HCT116 (cell line): ENCODE results near the gene ARPC4. TPM values are rescaled to one million over a fixed set of nuclear protein-coding genes. Genes with fewer than 3 reads are reported as not detected.

Experiments used
- ATAC-seq: fragments of 200-7000 bp; cut with Tn5 transposase; 2 replicates; pipeline ENCODE4 v1.9.1; 2020; ENCODE audit warnings: mild to moderate bottlenecking, moderate library complexity
- BruUV-seq: library from RNA; stranded (reverse); fragments of 400-500 nt; replicated peaks from 2 replicates; lab custom pipeline; 2021; lab: Mats Ljungman, UMichigan
- CTCF ChIA-PET: fragments of 300-600 bp; sonication (Branson Sonifier 250); formaldehyde crosslinking; loops from one replicate; lab custom pipeline; 2021; ENCODE audit warnings: antibody characterized with exemption; lab: Charles Lee
- POLR2A ChIA-PET: fragments of 300-600, 350-600 bp; sonication (Branson Sonifier 250); formaldehyde crosslinking; loops from one replicate; lab custom pipeline; 2021; ENCODE audit warnings: antibody characterized with exemption; lab: Charles Lee
- RAD21 ChIA-PET, 2 experiments: fragments of 300-600 bp; sonication (Branson Sonifier 250); formaldehyde crosslinking; loops; one replicate each; lab custom pipeline; 2023; ENCODE audit warnings: low total read pairs in 2 of 2; ENCODE audit not compliant: uncharacterized antibody in 2 of 2, unreplicated experiment in 2 of 2, low non-redundant PET in 1 of 2; lab: Charles Lee
- DNase-seq: peaks from one replicate; pipeline ENCODE4 v3.0.0-alpha.2; 2010; ENCODE audit warnings: low read depth, low spot score
- H2AFZ ChIP-seq: fragments of 200-600 bp; shearing (Covaris generic), sonication (generic); 2 replicates; pipeline ENCODE4 v1.6.1; 2017; ENCODE audit warnings: low read depth, mixed run types, mixed read lengths, antibody characterized with exemption, low read length; ENCODE audit not compliant: poor library complexity, severe bottlenecking
- H3K27ac ChIP-seq: 2 replicates; pipeline ENCODE4 v1.5.1; 2012; ENCODE audit warnings: low read depth, low read length
- H3K27me3 ChIP-seq: fragments of 200-600 bp; sonication (generic); 2 replicates; pipeline ENCODE4 v1.6.1; 2016; ENCODE audit warnings: mixed run types, low read length, mixed read lengths; ENCODE audit not compliant: insufficient read depth
- H3K36me3 ChIP-seq, 2 experiments: fragments of 200-500 bp in 1 of 2; fragments of 200-600 bp in 1 of 2; sonication (Bioruptor generic) in 1 of 2; sonication (generic) in 1 of 2; 2 replicates each; pipeline versions ENCODE4 v1.5.1 to v1.6.1; 2014 to 2016; ENCODE audit warnings: low read length in 2 of 2, inconsistent platforms in 1 of 2, mixed read lengths in 1 of 2, mixed run types in 1 of 2; ENCODE audit not compliant: insufficient read depth in 2 of 2, control insufficient read depth in 1 of 2
- H3K4me1 ChIP-seq, 2 experiments: fragments of 200-600 bp in 1 of 2; sonication (generic) in 1 of 2; 2 replicates each; pipeline versions ENCODE4 v1.5.1 to v1.6.1; 2012 to 2017; ENCODE audit warnings: low read length in 2 of 2, inconsistent platforms in 1 of 2, mild to moderate bottlenecking in 1 of 2, mixed read lengths in 1 of 2, mixed run types in 1 of 2, moderate library complexity in 1 of 2; ENCODE audit not compliant: insufficient read depth in 2 of 2, control insufficient read depth in 1 of 2
- H3K4me2 ChIP-seq: fragments of 200-600 bp; sonication (generic); 2 replicates; pipeline ENCODE4 v1.6.1; 2017; ENCODE audit warnings: mixed run types, low read length, mixed read lengths
- H3K4me3 ChIP-seq, 2 experiments: fragments of 200-600 bp in 1 of 2; sonication (generic) in 1 of 2; replicated peaks in 1 of 2; 2 replicates each; pipeline ENCODE4 v1.5.1; 2011 to 2016; ENCODE audit warnings: low read length in 2 of 2, control low read depth in 1 of 2, low read depth in 1 of 2, mild to moderate bottlenecking in 1 of 2, mixed read lengths in 1 of 2, mixed run types in 1 of 2
- H3K79me2 ChIP-seq: fragments of 200-600 bp; sonication (generic); 2 replicates; pipeline ENCODE4 v1.6.1; 2017; ENCODE audit warnings: mild to moderate bottlenecking, mixed run types, low read length, moderate library complexity, mixed read lengths; ENCODE audit not compliant: insufficient read depth
- H3K9ac ChIP-seq: fragments of 200-600 bp; sonication (generic); 2 replicates; pipeline ENCODE4 v1.6.1; 2016; ENCODE audit warnings: low read length, mixed read lengths
- H3K9me2 ChIP-seq: fragments of 200-600 bp; sonication (generic), shearing (Covaris generic); 2 replicates; pipeline ENCODE4 v1.6.1; 2017; ENCODE audit warnings: mixed run types, mild to moderate bottlenecking, moderate library complexity; ENCODE audit not compliant: insufficient read depth
- H3K9me3 ChIP-seq, 2 experiments: fragments of 200-500 bp in 1 of 2; fragments of 200-600 bp in 1 of 2; sonication (Bioruptor generic) in 1 of 2; sonication (generic) in 1 of 2; 2 replicates each; pipeline ENCODE4 v1.6.1; 2014 to 2017; ENCODE audit warnings: low read length in 2 of 2, mixed read lengths in 2 of 2, inconsistent platforms in 1 of 2, low read depth in 1 of 2, mild to moderate bottlenecking in 1 of 2, mixed run types in 1 of 2, moderate library complexity in 1 of 2; ENCODE audit not compliant: control insufficient read depth in 1 of 2, insufficient read depth in 1 of 2
- H4K20me1 ChIP-seq: fragments of 200-600 bp; sonication (generic), shearing (Covaris generic); 2 replicates; pipeline ENCODE4 v1.6.1; 2017; ENCODE audit warnings: mixed run types, mild to moderate bottlenecking, moderate library complexity; ENCODE audit not compliant: insufficient read depth
- CBX3 ChIP-seq: IDR thresholded peaks from 2 replicates; pipeline ENCODE4 v1.6.1; 2012; ENCODE audit warnings: low read depth
- EGR1 ChIP-seq: IDR thresholded peaks from 2 replicates; pipeline ENCODE4 v1.6.1; 2012; ENCODE audit warnings: low read depth
- EZH2phosphoT487 ChIP-seq: fragments of 200-600 bp; IDR thresholded peaks from 2 replicates; pipeline ENCODE4 v1.6.1; 2018; ENCODE audit warnings: antibody characterized with exemption, borderline replicate concordance
- FOSL1 ChIP-seq: IDR thresholded peaks from 2 replicates; pipeline ENCODE4 v1.6.1; 2012; ENCODE audit warnings: low read depth
- JUND ChIP-seq: IDR thresholded peaks from 2 replicates; pipeline ENCODE4 v1.6.1; 2012
- SIN3A ChIP-seq: IDR thresholded peaks from 2 replicates; pipeline ENCODE4 v1.6.1; 2012; ENCODE audit warnings: low read depth
- SRF ChIP-seq: IDR thresholded peaks from 2 replicates; pipeline ENCODE4 v1.6.1; 2012; ENCODE audit warnings: low read depth
- intact Hi-C: fragments of 100-400 bp; cut with micrococcal nuclease; formaldehyde crosslinking; loops from 2 replicates; pipeline ENCODE4 v1.10.0; 2022
- total RNA-seq: library from RNA; stranded (reverse); gene quantifications from one replicate; pipeline ENCODE4 v1.2.1, GENCODE V29; 2021; ENCODE audit not compliant: unreplicated experiment
- TF ChIP-seq, protein P1 (sequence below), 3 experiments: fragments of 200-600 bp in 1 of 3; sonication (generic) in 1 of 3; IDR thresholded peaks in 2 of 3; conservative IDR thresholded peaks in 1 of 3; 2 replicates each; pipeline ENCODE4 v1.5.1; 2012 to 2017; ENCODE audit warnings: low read depth in 2 of 3, low read length in 2 of 3, antibody characterized with exemption in 1 of 3, borderline replicate concordance in 1 of 3, control low read depth in 1 of 3, mild to moderate bottlenecking in 1 of 3, mixed read lengths in 1 of 3, mixed run types in 1 of 3, moderate library complexity in 1 of 3; ENCODE audit not compliant: insufficient read depth in 1 of 3
- TF ChIP-seq, protein P2 (sequence below): IDR thresholded peaks from 2 replicates; pipeline ENCODE4 v1.6.1; 2012; ENCODE audit warnings: low read depth

Gene ARPC4
- total RNA-seq, 1 experiment from 2014 or later, result 110 TPM

DNA sequence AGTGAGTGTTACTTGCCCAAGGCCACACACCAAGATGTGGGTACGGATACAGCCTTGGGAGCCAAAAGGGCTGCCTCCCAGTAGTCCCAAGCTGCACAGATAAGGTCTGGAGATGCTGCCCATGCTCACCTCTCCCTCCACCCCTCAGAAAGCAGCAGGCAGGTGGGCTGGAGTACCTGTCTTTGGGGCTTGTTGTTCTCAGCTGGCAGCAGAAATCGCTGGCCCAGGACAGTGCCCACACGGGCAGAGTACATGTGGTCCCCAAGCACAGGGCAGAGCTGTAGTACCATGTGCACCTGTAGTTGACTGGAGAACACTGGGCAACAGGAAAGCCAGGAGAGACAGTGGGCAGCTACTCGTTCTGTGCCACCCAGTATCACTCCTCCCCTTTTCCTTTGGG lies 46.0 kb downstream of the ARPC4 start:
- intact Hi-C loops, result no loop called here
- TF ChIP-seq EGR1 (no peak), FOSL1 (no peak), EZH2phosphoT487 (no peak), JUND (no peak), CBX3 (no peak), SRF (no peak)
- TF ChIP-seq, protein P1, sequence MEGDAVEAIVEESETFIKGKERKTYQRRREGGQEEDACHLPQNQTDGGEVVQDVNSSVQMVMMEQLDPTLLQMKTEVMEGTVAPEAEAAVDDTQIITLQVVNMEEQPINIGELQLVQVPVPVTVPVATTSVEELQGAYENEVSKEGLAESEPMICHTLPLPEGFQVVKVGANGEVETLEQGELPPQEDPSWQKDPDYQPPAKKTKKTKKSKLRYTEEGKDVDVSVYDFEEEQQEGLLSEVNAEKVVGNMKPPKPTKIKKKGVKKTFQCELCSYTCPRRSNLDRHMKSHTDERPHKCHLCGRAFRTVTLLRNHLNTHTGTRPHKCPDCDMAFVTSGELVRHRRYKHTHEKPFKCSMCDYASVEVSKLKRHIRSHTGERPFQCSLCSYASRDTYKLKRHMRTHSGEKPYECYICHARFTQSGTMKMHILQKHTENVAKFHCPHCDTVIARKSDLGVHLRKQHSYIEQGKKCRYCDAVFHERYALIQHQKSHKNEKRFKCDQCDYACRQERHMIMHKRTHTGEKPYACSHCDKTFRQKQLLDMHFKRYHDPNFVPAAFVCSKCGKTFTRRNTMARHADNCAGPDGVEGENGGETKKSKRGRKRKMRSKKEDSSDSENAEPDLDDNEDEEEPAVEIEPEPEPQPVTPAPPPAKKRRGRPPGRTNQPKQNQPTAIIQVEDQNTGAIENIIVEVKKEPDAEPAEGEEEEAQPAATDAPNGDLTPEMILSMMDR (IDR thresholded peaks at IDR 0.05 in 2 of 3, conservative IDR thresholded peaks at IDR 0.05 in 1 of 3; ENCODE audit: borderline replicate concordance in 1 of 3, insufficient read depth in 1 of 3, low read depth in 2 of 3, low read length in 2 of 3), result no peak
- TF ChIP-seq, all 23 proteins: peak for 0
- Histone ChIP-seq H3K79me2 (peaks cover 7% of the 10 kb centered on the region; the same call in 1 of the 2 replicates), H3K9ac (no peak overlapping the region), H3K27me3 (no peaks in the 10 kb centered on the region), H3K4me2 (no peak overlapping the region), H3K4me1 (peaks cover 0 to 10% of the 10 kb centered on the region in 2 experiments; a peak in 1 of 4 replicates), H3K9me2 (no peaks in the 10 kb centered on the region), H3K27ac (no peak overlapping the region), H3K4me3 (no peak overlapping the region), H4K20me1 (no peaks in the 10 kb centered on the region), H2AFZ (no peak overlapping the region), H3K9me3 (no peaks in the 10 kb centered on the region), H3K36me3 (peaks cover 13 to 25% of the 10 kb centered on the region in 2 experiments; a peak in 3 of 4 replicates)
- no TSS peak for BruUV-seq
- CTCF ChIA-PET, result no interaction called here
- no peak for DNase-seq
- no peak for ATAC-seq
- POLR2A ChIA-PET, result no interaction called here
- RAD21 ChIA-PET, result no interaction called here

DNA sequence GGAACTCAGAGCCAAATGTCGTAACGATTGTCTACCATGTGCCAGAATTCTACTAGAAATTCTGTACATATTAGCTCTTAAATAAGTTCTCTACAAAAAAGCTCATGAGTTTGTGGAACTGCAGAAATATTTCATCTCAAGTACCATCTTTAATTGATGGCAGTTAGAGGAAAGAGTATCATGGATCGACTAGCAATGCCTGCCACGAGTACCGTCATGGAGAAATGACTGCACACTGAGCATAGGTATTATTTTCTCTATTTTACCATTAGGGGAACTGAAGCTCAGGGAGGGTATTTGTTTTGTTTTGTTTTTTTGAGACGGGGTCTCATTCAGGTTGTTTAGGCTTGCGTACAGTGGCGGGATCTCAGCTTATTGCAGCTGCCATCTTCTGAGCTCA lies 48.1 kb downstream of the ARPC4 start:
- no peak overlapping the region for H3K9ac ChIP-seq
- H3K36me3 ChIP-seq, result peaks cover 9 to 17% of the 10 kb centered on the region in 2 experiments; a peak in 3 of 4 replicates

More for the DNA sequence above, 48.1 kb downstream of the ARPC4 start:
- BruUV-seq, result no TSS peak
- Histone ChIP-seq H3K27ac (no peak overlapping the region), H3K4me3 (no peak overlapping the region), H3K9me2 (no peaks in the 10 kb centered on the region), H4K20me1 (no peaks in the 10 kb centered on the region), H2AFZ (no peak overlapping the region), H3K79me2 (peaks cover 7% of the 10 kb centered on the region; the same call in 1 of the 2 replicates), H3K9me3 (no peaks in the 10 kb centered on the region), H3K4me2 (no peak overlapping the region), H3K4me1 (peaks cover 0 to 15% of the 10 kb centered on the region in 2 experiments; a peak in 1 of 4 replicates), H3K27me3 (no peaks in the 10 kb centered on the region)
- ChIA-PET CTCF (interaction anchor here (1.1 kb wide), 1 partner anchor 105 kb away, joined by 4 read pairs; no protein-coding TSS in a partner anchor), POLR2A (no interaction called here), RAD21 (interaction anchor here in 1 of 2 experiments (1.5 kb wide), 1 partner anchor 105 kb away, joined by 4 read pairs; no protein-coding TSS in a partner anchor)
- DNase-seq, result no peak
- no peak for ATAC-seq
- intact Hi-C loops, result loop anchor here (5.0 kb wide), 1 partner anchor 91 kb away; the partner anchor contains the start of gene CRELD1
- TF ChIP-seq SIN3A, result no peak
- TF ChIP-seq, protein P2, sequence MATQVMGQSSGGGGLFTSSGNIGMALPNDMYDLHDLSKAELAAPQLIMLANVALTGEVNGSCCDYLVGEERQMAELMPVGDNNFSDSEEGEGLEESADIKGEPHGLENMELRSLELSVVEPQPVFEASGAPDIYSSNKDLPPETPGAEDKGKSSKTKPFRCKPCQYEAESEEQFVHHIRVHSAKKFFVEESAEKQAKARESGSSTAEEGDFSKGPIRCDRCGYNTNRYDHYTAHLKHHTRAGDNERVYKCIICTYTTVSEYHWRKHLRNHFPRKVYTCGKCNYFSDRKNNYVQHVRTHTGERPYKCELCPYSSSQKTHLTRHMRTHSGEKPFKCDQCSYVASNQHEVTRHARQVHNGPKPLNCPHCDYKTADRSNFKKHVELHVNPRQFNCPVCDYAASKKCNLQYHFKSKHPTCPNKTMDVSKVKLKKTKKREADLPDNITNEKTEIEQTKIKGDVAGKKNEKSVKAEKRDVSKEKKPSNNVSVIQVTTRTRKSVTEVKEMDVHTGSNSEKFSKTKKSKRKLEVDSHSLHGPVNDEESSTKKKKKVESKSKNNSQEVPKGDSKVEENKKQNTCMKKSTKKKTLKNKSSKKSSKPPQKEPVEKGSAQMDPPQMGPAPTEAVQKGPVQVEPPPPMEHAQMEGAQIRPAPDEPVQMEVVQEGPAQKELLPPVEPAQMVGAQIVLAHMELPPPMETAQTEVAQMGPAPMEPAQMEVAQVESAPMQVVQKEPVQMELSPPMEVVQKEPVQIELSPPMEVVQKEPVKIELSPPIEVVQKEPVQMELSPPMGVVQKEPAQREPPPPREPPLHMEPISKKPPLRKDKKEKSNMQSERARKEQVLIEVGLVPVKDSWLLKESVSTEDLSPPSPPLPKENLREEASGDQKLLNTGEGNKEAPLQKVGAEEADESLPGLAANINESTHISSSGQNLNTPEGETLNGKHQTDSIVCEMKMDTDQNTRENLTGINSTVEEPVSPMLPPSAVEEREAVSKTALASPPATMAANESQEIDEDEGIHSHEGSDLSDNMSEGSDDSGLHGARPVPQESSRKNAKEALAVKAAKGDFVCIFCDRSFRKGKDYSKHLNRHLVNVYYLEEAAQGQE, result no peak
